A673 (cell line): ENCODE data around the gene TPST1.

Source experiments
- CTCF ChIP-seq: fragments of 300-800, 200-600 bp; sonication (generic); conservative IDR thresholded peaks from 2 replicates; pipeline ENCODE4 v1.5.1; 2017; ENCODE audit warnings: low read depth, mild to moderate bottlenecking, antibody characterized with exemption, low read length, moderate library complexity, mixed read lengths
- EZH2 ChIP-seq: fragments of 200-600 bp; sonication (generic); IDR thresholded peaks from 2 replicates; pipeline ENCODE4 v1.6.1; 2017; ENCODE audit warnings: borderline replicate concordance, low read depth, mild to moderate bottlenecking, mixed read lengths, antibody characterized with exemption, low read length; ENCODE audit not compliant: poor library complexity, severe bottlenecking

DNA sequence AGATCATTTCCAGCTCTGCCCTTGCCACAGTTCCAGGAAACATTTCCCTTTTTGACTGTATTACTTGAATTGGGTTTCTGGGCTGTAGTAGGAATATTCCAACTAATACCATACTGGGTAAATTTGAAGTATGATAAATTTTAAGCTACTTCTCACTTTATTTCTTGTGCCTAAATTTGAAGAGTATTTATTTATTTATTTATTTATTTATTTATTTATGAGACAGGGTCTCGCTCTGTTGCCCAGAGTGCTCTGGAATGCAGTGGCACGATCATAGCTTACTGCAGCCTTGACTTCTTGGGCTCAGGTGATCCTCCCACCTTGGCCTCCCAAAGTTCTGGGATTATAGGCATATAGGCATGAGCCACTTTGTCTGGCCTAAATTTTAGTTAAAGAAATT lies 105.5 kb downstream of the TPST1 start:
- TF ChIP-seq EZH2 (no peak), CTCF (no peak)
